Hepatocyte (in vitro differentiated cells): ENCODE data around the gene SPATA24. TPM values are rescaled to one million over a fixed set of nuclear protein-coding genes. Genes with fewer than 3 reads are reported as not detected.

Experiments used
- DNase-seq: peaks from one replicate; pipeline ENCODE4 v3.0.0-alpha.2; 2016; ENCODE audit warnings: low spot score
- H2AFZ ChIP-seq: fragments of 200-600 bp; sonication (generic); 2 replicates; pipeline ENCODE4 v1.6.0; 2016; ENCODE audit warnings: antibody characterized with exemption, mild to moderate bottlenecking
- H3K27ac ChIP-seq: fragments of 200-600 bp; sonication (generic); 2 replicates; pipeline ENCODE4 v1.5.1; 2016; ENCODE audit warnings: mild to moderate bottlenecking
- H3K27me3 ChIP-seq: fragments of 200-600 bp; sonication (generic); 2 replicates; pipeline ENCODE4 v1.6.1; 2016
- H3K36me3 ChIP-seq: fragments of 200-600 bp; sonication (generic); replicated peaks from 2 replicates; pipeline ENCODE4 v1.5.1; 2016; ENCODE audit warnings: low read depth; ENCODE audit not compliant: insufficient read depth
- H3K4me1 ChIP-seq: fragments of 200-600 bp; sonication (generic); 2 replicates; pipeline ENCODE4 v1.5.1; 2016; ENCODE audit warnings: mild to moderate bottlenecking, moderate library complexity; ENCODE audit not compliant: insufficient read depth
- H3K4me2 ChIP-seq: fragments of 200-600 bp; sonication (generic); 2 replicates; pipeline ENCODE4 v1.6.0; 2016
- H3K4me3 ChIP-seq: fragments of 200-600 bp; sonication (generic); 2 replicates; pipeline ENCODE4 v1.5.1; 2016; ENCODE audit warnings: mild to moderate bottlenecking
- H3K79me2 ChIP-seq: fragments of 200-600 bp; sonication (generic); 2 replicates; pipeline ENCODE4 v1.6.0; 2017; ENCODE audit warnings: mild to moderate bottlenecking
- H3K9me2 ChIP-seq: fragments of 200-600 bp; sonication (generic); replicated peaks from 2 replicates; pipeline ENCODE4 v1.6.0; 2017; ENCODE audit warnings: mild to moderate bottlenecking; ENCODE audit not compliant: insufficient read depth
- H3K9me3 ChIP-seq: fragments of 200-600 bp; sonication (generic); 2 replicates; pipeline ENCODE4 v1.5.1; 2016; ENCODE audit warnings: low read depth, mild to moderate bottlenecking
- H4K20me1 ChIP-seq: fragments of 200-600 bp; sonication (generic); 2 replicates; pipeline ENCODE4 v1.6.0; 2016; ENCODE audit warnings: mild to moderate bottlenecking; ENCODE audit not compliant: insufficient read depth, poor library complexity, severe bottlenecking
- CTCF ChIP-seq: fragments of 200-600 bp; sonication (generic); IDR thresholded peaks from 2 replicates; pipeline ENCODE4 v1.5.1; 2016; ENCODE audit warnings: antibody characterized with exemption, mild to moderate bottlenecking; ENCODE audit not compliant: poor library complexity
- EZH2 ChIP-seq: fragments of 200-600 bp; sonication (generic); IDR thresholded peaks from 2 replicates; pipeline ENCODE4 v1.6.1; 2016; ENCODE audit warnings: antibody characterized with exemption, mild to moderate bottlenecking, borderline replicate concordance
- EZH2phosphoT487 ChIP-seq: fragments of 200-600 bp; sonication (generic); IDR thresholded peaks from one replicate; pipeline ENCODE4 v1.6.1; 2018; ENCODE audit warnings: antibody characterized with exemption, mild to moderate bottlenecking, low read depth, moderate library complexity; ENCODE audit not compliant: unreplicated experiment, severe bottlenecking
- WGBS: methylation state at CpG from one replicate; pipeline ENCODE4 v1.1.6; 2016; ENCODE audit warnings: low lambda C conversion rate; ENCODE audit errors: missing lambda C conversion rate; 5-methylcytosine and 5-hydroxymethylcytosine counted together
- polyA plus RNA-seq: library from polyadenylated mRNA; unstranded; fragments of >200 nt; fragmentation: Nextera tagmentation; extraction: Ambion mirVana; gene quantifications from 2 replicates; pipeline ENCODE4 v1.2.1, GENCODE V29; 2016
- total RNA-seq: library from RNA; depleted of rRNA; stranded (reverse); fragments of >200 nt; gene quantifications from 2 replicates; pipeline ENCODE4 v1.2.3, GENCODE V29; 2014

SPATA24 gene
- total RNA-seq (2.6 and 6.3 TPM in 2 replicates), polyA plus RNA-seq (5.5 and 9.8 TPM in 2 replicates)

GRCh38 chr5:139403787-139404483, at the start of gene SPATA24:
SPATA24 (minus strand) TSS chr5:139404089; CDS start chr5:139404060, 29 bp downstream.
- 1% methylated on average over 39 of the region's 41 CpGs for WGBS
- H3K9me2 ChIP-seq = no peaks in the 10 kb centered on the region
- H3K27me3 ChIP-seq = no peaks in the 10 kb centered on the region
- H3K36me3 ChIP-seq = no peaks in the 10 kb centered on the region
- no peaks in the 10 kb centered on the region for H3K9me3 ChIP-seq
- peaks cover 6% of the 10 kb centered on the region for H3K4me1 ChIP-seq
- H3K4me2 ChIP-seq = peak within 1 kb of the TSS; percentile 83
- no peaks in the 10 kb centered on the region for H3K79me2 ChIP-seq
- DNase-seq = peak; percentile 99
- peak within 1 kb of the TSS; percentile 28 for H3K4me3 ChIP-seq
- no peaks in the 10 kb centered on the region for H4K20me1 ChIP-seq
- peak within 1 kb of the TSS; percentile 91 for H3K27ac ChIP-seq
- no peak for TF ChIP-seq CTCF
- TF ChIP-seq EZH2 = no peak
- no peak for TF ChIP-seq EZH2phosphoT487
- peak within 1 kb of the TSS; percentile 54 for H2AFZ ChIP-seq

- Histone ChIP-seq H3K79me2 (no peaks in the 10 kb centered on the region), H3K4me3 (no peak overlapping the region), H4K20me1 (no peaks in the 10 kb centered on the region), H3K27ac (no peak overlapping the region), H3K36me3 (no peaks in the 10 kb centered on the region), H3K4me2 (no peak overlapping the region), H3K9me2 (no peaks in the 10 kb centered on the region), H2AFZ (no peak overlapping the region), H3K4me1 (no peaks in the 10 kb centered on the region), H3K27me3 (no peaks in the 10 kb centered on the region), H3K9me3 (no peaks in the 10 kb centered on the region)
- TF ChIP-seq EZH2 (no peak), EZH2phosphoT487 (no peak), CTCF (no peak)
- 80% methylated on average over 3 of the region's 3 CpGs for WGBS
- DNase-seq = no peak
Measured at GRCh38 chr5:139451878-139452660, 48.2 kb upstream of the SPATA24 start.

- Histone ChIP-seq H3K27ac (no peak overlapping the region), H3K36me3 (no peaks in the 10 kb centered on the region), H2AFZ (no peak overlapping the region), H3K4me3 (no peak overlapping the region), H4K20me1 (no peaks in the 10 kb centered on the region), H3K4me1 (no peaks in the 10 kb centered on the region), H3K27me3 (no peaks in the 10 kb centered on the region), H3K4me2 (no peak overlapping the region), H3K79me2 (no peaks in the 10 kb centered on the region), H3K9me3 (no peaks in the 10 kb centered on the region), H3K9me2 (no peaks in the 10 kb centered on the region)
- no peak for DNase-seq
- TF ChIP-seq EZH2phosphoT487 (no peak), EZH2 (no peak), CTCF (no peak)
- whole genome bisulfite sequencing = 92% methylated on average over 2 of the region's 2 CpGs
Measured at GRCh38 chr5:139451176-139451575, 47.3 kb upstream of the SPATA24 start.
